C4-2B (cell line): ENCODE results near the gene STX17.

Source experiments
- CTCF ChIP-seq: fragments of 450-650 bp; conservative IDR thresholded peaks from 2 replicates; pipeline ENCODE4 v1.5.1; 2017; ENCODE audit warnings: mild to moderate bottlenecking
- ZFX ChIP-seq: fragments of 450-650 bp; IDR thresholded peaks from 2 replicates; pipeline ENCODE4 v1.6.1; 2017

DNA sequence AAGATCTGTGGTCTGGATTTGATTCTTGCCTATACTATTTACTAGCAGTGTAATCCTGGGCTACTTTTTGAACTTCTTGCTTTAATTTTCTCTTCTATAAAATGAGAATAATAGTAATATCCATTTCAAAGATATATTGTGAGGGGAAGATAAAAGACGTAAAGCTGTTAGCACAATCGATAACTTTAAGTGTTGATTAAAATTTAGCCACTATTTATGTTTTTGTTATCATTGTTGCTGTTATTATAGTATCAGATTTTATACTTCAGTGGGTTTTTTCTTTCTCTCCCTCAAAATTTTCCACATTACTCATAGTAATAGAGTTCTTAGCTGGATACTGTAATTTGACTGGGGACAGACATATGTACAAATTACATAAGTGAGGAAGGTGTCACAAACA is 42.0 kb downstream of the STX17 start:
- no peak for TF ChIP-seq CTCF
- TF ChIP-seq ZFX = no peak
